LNCaP clone FGC (cell line): ENCODE results near the gene OSBPL8.

Source experiments
- DNase-seq: peaks from one replicate; pipeline ENCODE4 v3.0.0-alpha.2; 2011; ENCODE audit warnings: low read depth
- H3K4me3 ChIP-seq: 2 replicates; pipeline ENCODE4 v1.5.1; 2011; ENCODE audit warnings: mild to moderate bottlenecking, low read depth, low read length, control low read depth
- CTCF ChIP-seq: IDR thresholded peaks from 2 replicates; pipeline ENCODE4 v1.5.1; 2012; ENCODE audit warnings: mild to moderate bottlenecking; ENCODE audit not compliant: control insufficient read depth, insufficient read depth; ENCODE audit errors: extremely low read depth

Gene OSBPL8

DNA sequence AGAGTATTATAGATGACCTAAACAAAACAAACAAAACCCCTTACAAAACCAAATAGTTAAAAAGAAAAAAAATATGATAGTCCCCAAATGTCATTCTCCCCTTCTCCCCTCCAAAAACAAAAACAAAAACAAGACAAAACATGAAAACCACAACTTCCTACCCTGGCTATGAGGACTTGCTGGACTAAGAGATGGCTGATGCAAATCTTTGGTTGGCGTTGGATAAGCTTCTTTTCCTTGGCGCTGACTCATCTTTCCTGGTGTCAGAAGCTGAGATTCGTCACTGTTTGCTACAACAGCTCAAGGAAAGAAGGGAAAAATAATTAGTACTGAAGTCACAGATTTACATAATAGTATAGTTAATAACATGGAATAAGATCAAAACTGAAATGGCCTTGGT lies 108.9 kb downstream of the OSBPL8 start:
- DNase-seq: no peak
- TF ChIP-seq CTCF: no peak
- no peak overlapping the region for H3K4me3 ChIP-seq

GRCh38 chr12:76449993-76450392 lies 109.6 kb downstream of the OSBPL8 start:
- no peak overlapping the region for H3K4me3 ChIP-seq
- no peak for DNase-seq
- TF ChIP-seq CTCF: no peak

GRCh38 chr12:76449583-76449982 lies 110.0 kb downstream of the OSBPL8 start:
- TF ChIP-seq CTCF: no peak
- no peak overlapping the region for H3K4me3 ChIP-seq
- no peak for DNase-seq

GRCh38 chr12:76449016-76449415 lies 110.6 kb downstream of the OSBPL8 start:
- no peak overlapping the region for H3K4me3 ChIP-seq
- no peak for DNase-seq
- TF ChIP-seq CTCF: no peak

DNA sequence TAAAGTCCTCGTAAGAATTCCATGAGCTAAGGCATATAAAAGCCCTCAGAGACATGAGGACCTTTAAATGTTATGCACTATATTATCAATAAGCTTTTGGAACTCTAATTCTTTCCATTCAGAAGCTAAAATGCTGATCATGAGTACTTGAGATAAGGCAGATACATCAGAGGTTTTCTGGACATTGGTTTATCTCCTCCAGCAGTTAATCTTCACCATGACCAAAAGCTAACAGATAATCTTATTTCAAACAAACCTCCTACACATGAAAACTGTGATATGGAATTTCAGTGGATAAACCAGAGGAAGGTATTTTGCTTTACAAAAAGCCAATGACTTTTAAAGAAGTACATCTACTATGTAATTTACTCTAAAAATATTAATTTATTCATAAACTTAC lies 113.5 kb downstream of the OSBPL8 start:
- no peak for TF ChIP-seq CTCF
- DNase-seq: no peak

DNA sequence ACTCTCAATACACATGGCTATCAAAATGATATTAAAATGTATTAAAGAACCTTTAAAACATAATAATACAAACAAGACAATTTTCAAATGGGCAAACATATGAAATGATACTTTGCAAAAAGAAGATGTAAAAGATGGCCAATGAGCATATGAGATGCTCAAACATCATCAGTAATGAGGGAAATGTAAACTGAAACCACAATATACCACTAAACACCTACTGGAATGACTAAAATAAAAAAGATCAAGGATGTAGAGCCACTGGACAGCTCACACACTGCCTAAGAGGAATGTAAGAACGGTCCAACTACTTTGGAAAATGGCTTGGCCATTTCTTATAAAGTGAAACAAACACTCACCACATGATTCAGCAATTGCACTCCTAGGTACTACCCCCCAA lies 114.1 kb downstream of the OSBPL8 start:
- H3K4me3 ChIP-seq: no peak overlapping the region
- DNase-seq: no peak
- no peak for TF ChIP-seq CTCF

More for the DNA sequence above, 113.5 kb downstream of the OSBPL8 start:
- no peak overlapping the region for H3K4me3 ChIP-seq

- no peak for TF ChIP-seq CTCF
- no peak overlapping the region for H3K4me3 ChIP-seq
- DNase-seq: no peak
Observed at GRCh38 chr12:76444408-76444984, 115.1 kb downstream of the OSBPL8 start.
